HUES64 (cell line): ENCODE data around the gene SSBP2.
A peak's percentile ranks its signal among the peaks of the same experiment; 100 is the strongest.

Experiments
- H3K27ac ChIP-seq: 2 replicates; pipeline ENCODE4 v1.7.0; 2013; ENCODE audit warnings: low read depth, low read length, inconsistent platforms
- H3K27me3 ChIP-seq: 2 replicates; pipeline ENCODE4 v1.6.1; 2013; ENCODE audit warnings: mild to moderate bottlenecking, low read length; ENCODE audit not compliant: insufficient read depth
- H3K36me3 ChIP-seq: 2 replicates; pipeline ENCODE4 v1.6.1; 2013; ENCODE audit warnings: mild to moderate bottlenecking, low read length; ENCODE audit not compliant: insufficient read depth
- H3K4me1 ChIP-seq: 2 replicates; pipeline ENCODE4 v1.6.1; 2013; ENCODE audit warnings: mild to moderate bottlenecking, low read length, moderate library complexity; ENCODE audit not compliant: insufficient read depth
- H3K4me3 ChIP-seq: 2 replicates; pipeline ENCODE4 v1.5.1; 2013; ENCODE audit warnings: mild to moderate bottlenecking, low read length, moderate library complexity
- H3K9ac ChIP-seq: 2 replicates; pipeline ENCODE4 v1.6.1; 2013; ENCODE audit warnings: mild to moderate bottlenecking, low read depth, low read length
- H3K9me3 ChIP-seq: 2 replicates; pipeline ENCODE4 v1.6.1; 2013; ENCODE audit warnings: low read depth, low read length; ENCODE audit not compliant: insufficient read depth
- WGBS: fragments of 150-250, 120-280 bp; methylation state at CpG from one replicate; pipeline ENCODE4 v1.1.7; 2013; ENCODE audit warnings: missing lambda C conversion rate; 5-methylcytosine and 5-hydroxymethylcytosine counted together

The SSBP2 gene

DNA sequence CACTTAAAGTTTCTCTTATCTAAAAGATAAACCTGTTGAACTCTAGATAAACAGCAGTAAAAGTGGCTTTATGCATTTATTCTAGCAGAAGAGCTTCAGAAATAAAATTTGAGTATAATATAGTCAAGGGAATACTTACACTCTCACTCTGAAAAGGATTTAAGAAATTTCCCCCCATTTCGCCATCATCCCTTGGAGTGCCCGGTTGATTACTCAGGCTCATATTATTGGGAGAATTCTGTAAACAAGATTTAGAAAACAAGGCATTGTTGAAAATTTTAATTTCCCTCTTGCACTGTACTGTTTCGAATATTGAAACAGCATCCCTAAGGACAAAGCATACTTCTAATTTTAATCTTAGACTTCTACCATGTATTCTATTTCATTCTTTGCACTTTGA is 322.5 kb downstream of the SSBP2 start:
- Histone ChIP-seq H3K36me3 (no peaks in the 10 kb centered on the region), H3K9ac (no peak overlapping the region), H3K4me1 (peaks cover 11% of the 10 kb centered on the region), H3K9me3 (no peaks in the 10 kb centered on the region), H3K27ac (no peak overlapping the region), H3K4me3 (no peak overlapping the region), H3K27me3 (no peaks in the 10 kb centered on the region)
- 98% methylated on average over 1 of the region's 3 CpGs for WGBS

DNA sequence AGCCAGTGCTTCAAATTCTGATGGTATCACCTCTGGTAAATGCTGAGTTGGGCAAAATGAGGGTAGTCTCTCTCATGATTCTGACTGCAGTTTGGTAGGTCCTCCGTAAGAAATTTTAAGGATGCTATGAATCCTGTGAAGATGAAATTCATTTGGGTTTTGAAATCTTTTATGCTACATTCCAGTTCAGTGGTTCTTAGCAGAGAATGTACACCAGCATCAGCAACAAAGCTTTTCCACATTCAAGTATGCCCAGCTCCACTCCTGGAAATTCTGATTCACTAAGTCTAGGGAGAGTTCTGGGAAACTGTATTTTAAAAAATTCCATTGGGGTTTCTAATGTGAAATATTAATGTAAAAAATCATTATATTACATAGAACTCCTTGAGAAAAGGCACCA is 323.3 kb downstream of the SSBP2 start:
- Histone ChIP-seq H3K9ac (no peak overlapping the region), H3K4me3 (no peak overlapping the region), H3K4me1 (peaks cover 11% of the 10 kb centered on the region), H3K36me3 (no peaks in the 10 kb centered on the region), H3K9me3 (no peaks in the 10 kb centered on the region), H3K27ac (no peak overlapping the region), H3K27me3 (no peaks in the 10 kb centered on the region)
- 97% methylated on average over 1 of the region's 1 CpG for WGBS

DNA sequence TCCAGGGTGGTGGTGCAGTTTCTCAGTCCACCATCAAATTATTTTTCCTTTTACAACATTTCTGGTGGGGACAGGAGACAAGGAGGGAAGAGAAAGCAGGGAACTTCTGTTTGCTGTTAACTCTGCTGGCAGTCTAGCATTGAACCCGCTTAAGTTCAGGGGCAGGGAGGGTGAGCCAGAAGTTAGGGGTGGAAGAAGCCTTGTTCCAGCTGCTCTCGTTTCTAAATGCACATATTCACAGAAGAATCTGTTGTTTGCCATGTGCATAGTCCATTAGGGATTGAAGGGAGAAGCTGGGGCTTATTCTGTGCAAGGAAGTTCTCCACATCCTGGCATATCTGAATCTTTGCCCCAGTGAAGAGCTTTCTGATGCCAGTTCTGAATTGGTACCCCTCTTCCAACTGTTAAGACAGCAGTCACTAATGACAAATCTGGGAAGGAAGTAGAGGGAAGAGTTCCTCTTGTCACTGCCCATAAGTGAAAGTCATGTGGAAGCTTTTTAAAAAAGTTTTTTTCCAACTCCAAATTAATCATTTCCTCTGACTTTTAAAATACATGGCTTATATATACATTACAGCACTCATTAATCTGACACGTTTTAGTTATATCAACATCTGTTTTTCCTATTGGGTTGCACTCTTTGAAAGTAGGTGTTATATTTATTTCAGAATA is 324.4 kb downstream of the SSBP2 start:
- no peaks in the 10 kb centered on the region for H3K36me3 ChIP-seq
- no peak overlapping the region for H3K9ac ChIP-seq
- no peaks in the 10 kb centered on the region for H3K9me3 ChIP-seq
- 99% methylated on average over 2 of the region's 3 CpGs for WGBS
- H3K4me3 ChIP-seq = no peak overlapping the region
- no peaks in the 10 kb centered on the region for H3K27me3 ChIP-seq
- H3K27ac ChIP-seq = no peak overlapping the region
- H3K4me1 ChIP-seq = peaks cover 11% of the 10 kb centered on the region

DNA sequence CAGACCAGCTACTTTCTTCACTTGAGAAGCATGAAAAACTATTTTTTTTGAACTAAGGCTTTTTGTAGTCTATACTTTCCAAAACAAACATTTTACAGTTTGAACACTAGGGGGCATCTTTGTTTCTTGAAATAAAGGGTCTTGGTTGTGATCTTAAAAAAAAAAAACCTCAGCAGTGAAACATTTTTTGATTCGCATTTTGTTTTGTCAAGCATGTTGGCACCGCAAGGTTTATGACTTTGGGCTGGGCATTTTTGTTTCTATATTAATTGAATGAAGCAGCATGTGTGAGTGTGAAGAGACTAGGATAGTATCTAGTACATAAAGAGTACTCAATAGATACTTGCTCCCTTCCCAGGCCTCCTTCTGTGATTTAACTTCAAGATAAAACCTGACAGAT is 325.3 kb downstream of the SSBP2 start:
- Histone ChIP-seq H3K27ac (no peak overlapping the region), H3K9me3 (no peaks in the 10 kb centered on the region), H3K27me3 (no peaks in the 10 kb centered on the region), H3K36me3 (no peaks in the 10 kb centered on the region), H3K9ac (no peak overlapping the region), H3K4me3 (no peak overlapping the region), H3K4me1 (peaks cover 11% of the 10 kb centered on the region)
- 32% methylated on average over 2 of the region's 2 CpGs for WGBS

DNA sequence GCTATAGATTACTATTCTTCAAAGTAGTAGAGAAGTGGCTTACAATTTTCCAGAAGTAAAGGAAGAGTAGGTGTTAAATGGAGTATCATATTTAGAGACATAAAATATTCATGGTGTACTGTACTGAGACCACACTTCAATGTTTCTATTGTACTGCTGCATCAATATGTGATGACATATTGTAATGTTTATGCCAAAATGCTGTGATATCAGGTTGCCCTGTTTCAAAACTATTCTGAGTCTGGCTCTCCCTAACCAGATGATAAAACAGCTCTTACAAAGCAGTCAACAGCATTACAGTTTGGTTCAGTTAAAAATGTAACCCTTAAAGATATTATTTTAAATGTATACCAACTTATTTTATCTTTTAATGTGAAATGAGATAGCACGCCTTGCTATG is 326.2 kb downstream of the SSBP2 start:
- no peak overlapping the region for H3K9ac ChIP-seq
- no peaks in the 10 kb centered on the region for H3K27me3 ChIP-seq
- peaks cover 5% of the 10 kb centered on the region; the same call in 1 of the 2 replicates for H3K36me3 ChIP-seq
- peaks cover 10% of the 10 kb centered on the region for H3K4me1 ChIP-seq
- WGBS = no CpG with 5 or more reads among the region's 1 CpG
- H3K27ac ChIP-seq = no peak overlapping the region
- no peak overlapping the region for H3K4me3 ChIP-seq
- H3K9me3 ChIP-seq = no peaks in the 10 kb centered on the region

DNA sequence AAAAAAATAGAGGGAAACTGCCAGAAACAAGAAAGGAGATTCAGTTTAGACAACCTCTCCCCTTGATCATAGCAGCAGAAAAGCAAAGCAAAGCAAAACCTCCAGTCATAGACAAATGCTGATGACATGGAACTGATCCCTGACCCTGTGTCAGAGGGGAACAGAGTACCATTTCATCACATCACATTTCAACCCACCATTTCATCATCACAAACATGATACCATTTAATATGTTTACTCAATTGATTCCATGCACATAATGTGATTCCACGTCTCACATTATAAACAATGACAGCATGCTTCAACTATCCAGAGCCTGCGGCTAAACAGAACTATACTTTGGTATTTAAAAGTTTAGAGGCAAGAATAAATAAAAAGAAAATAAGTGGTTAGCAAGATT is 328.2 kb downstream of the SSBP2 start:
- 87% methylated on average over 2 of the region's 2 CpGs for WGBS
- Histone ChIP-seq H3K9ac (no peak overlapping the region), H3K36me3 (peaks cover 5% of the 10 kb centered on the region; the same call in 1 of the 2 replicates), H3K9me3 (no peaks in the 10 kb centered on the region), H3K4me3 (no peak overlapping the region), H3K27ac (no peak overlapping the region), H3K4me1 (peaks cover 3% of the 10 kb centered on the region; the same call in 1 of the 2 replicates), H3K27me3 (no peaks in the 10 kb centered on the region)

DNA sequence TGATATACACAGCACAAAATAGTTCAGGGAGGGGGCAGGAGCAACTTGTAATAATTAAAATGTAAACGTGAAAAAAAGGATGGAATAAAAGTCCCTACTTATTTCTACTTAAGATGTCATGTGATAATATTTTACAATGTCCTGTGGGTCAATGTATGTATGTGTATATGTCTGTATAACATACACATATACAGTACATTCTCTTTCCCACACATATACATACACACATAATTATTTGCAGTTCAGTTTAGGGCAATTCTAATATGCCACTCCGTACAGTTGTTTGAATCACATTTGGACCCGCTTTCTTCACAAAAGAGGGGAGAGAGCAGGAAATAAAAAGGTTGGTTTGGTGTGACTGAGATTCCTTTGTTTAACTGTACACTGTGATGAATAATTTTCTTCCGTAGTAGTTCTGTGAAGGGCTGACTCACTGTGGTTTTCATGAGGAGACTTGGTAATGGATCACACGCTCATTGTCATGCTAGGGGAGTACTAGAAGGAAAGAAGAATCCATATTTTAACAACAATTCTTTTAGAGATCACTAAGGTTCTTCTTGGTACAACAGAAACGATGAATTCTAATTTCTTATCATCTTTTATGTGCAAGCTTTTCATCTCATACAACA is 330.7 kb downstream of the SSBP2 start:
- 96% methylated on average over 4 of the region's 6 CpGs for WGBS
- peak overlapping the region; percentile 20; the same call in 1 of the 2 replicates for H3K9ac ChIP-seq
- H3K27me3 ChIP-seq = no peaks in the 10 kb centered on the region
- peaks cover 5% of the 10 kb centered on the region; the same call in 1 of the 2 replicates for H3K36me3 ChIP-seq
- H3K4me1 ChIP-seq = no peaks in the 10 kb centered on the region
- no peak overlapping the region for H3K27ac ChIP-seq
- H3K4me3 ChIP-seq = no peak overlapping the region
- H3K9me3 ChIP-seq = no peaks in the 10 kb centered on the region

DNA sequence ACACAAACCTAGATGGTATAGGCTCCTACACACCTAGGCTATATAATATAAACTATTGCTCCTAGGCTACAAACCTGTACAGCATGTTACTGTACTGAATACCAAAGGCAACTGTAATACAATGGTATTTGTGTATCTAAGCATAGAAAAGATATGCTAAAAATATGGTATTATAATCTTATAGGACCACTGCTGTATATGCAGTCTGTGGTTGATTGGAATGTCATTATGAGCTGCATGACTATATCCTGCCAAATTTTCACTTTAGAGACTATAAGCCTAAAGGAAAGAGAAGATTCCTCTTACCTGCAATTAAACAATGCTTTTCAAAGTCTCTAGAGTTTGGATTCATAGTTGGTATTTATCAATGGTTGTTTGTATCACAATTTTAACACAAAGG is 332.3 kb downstream of the SSBP2 start:
- H3K4me1 ChIP-seq = no peaks in the 10 kb centered on the region

DNA sequence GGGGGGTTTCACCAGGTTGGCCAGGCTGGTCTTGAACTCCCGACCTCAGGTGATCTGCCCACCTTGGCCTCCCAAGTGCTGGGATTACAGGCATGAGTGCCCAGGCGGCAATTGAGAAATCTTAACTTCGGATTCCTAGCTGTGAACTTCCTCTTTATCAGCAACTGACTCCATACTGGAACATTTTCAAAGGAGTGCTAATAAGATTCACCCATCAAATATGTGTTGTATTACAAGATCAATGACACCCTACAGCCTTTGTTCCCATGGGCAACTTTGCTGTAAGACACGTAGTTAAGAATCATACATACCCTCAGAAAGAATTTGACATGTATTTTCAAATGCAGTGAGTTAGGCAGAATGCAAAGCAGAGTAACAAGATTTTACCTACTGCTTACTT is 333.8 kb downstream of the SSBP2 start:
- Histone ChIP-seq H3K27ac (no peak overlapping the region), H3K9ac (no peak overlapping the region), H3K36me3 (peaks cover 5% of the 10 kb centered on the region; the same call in 1 of the 2 replicates), H3K4me1 (no peaks in the 10 kb centered on the region; the same call in 1 of the 2 replicates), H3K9me3 (no peaks in the 10 kb centered on the region), H3K4me3 (no peak overlapping the region), H3K27me3 (no peaks in the 10 kb centered on the region)
- 91% methylated on average over 4 of the region's 4 CpGs for WGBS

More for the DNA sequence above, 332.3 kb downstream of the SSBP2 start:
- no peaks in the 10 kb centered on the region for H3K9me3 ChIP-seq
- H3K36me3 ChIP-seq = peaks cover 5% of the 10 kb centered on the region; the same call in 1 of the 2 replicates
- no peak overlapping the region for H3K4me3 ChIP-seq
- no peak overlapping the region for H3K27ac ChIP-seq
- H3K27me3 ChIP-seq = no peaks in the 10 kb centered on the region
- H3K9ac ChIP-seq = no peak overlapping the region

DNA sequence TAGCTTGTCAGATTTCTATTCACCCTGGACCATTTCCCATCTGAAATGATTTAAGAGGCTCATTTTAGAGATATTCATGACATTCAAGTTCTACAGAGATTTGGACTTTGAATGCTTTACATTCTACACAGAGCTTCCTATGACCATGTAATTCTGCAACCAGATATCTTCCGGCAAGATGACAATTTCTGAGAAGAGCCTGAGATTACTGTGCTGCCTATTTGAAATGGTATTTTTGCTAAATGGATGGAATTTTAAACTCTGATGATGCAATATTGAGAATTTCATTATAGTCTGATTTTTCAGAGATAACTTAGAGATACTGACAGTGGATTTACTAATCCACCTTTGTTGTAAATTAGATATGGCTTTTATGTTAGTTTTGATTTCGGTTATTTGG is 341.0 kb downstream of the SSBP2 start:
- Histone ChIP-seq H3K27ac (no peak overlapping the region), H3K4me3 (no peak overlapping the region), H3K9ac (no peak overlapping the region), H3K4me1 (no peaks in the 10 kb centered on the region; the same call in 1 of the 2 replicates), H3K36me3 (no peaks in the 10 kb centered on the region), H3K27me3 (no peaks in the 10 kb centered on the region), H3K9me3 (no peaks in the 10 kb centered on the region)
- 98% methylated on average over 2 of the region's 2 CpGs for WGBS

DNA sequence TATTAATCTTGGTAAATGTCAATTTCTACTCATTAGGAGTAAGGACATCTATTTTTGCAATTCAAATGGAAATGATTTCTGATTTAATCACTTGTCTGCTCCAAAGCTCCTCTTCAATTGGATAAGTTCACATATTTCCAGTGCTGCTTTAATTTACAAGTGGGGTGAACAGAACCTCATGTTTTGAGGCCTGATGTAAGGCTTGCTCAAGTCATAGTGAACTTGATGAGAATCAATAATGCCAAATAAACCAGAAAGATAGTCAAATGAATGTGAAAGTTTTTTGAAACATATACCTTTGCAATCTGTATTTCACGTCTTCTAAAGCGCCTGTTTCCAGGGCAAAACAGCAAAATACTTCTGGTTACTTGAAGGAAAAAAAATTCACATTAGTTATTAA is 341.5 kb downstream of the SSBP2 start:
- H3K27ac ChIP-seq = no peak overlapping the region
- 100% methylated on average over 2 of the region's 2 CpGs for WGBS
- no peaks in the 10 kb centered on the region; the same call in 1 of the 2 replicates for H3K4me1 ChIP-seq
- H3K36me3 ChIP-seq = no peaks in the 10 kb centered on the region
- H3K27me3 ChIP-seq = no peaks in the 10 kb centered on the region
- no peak overlapping the region for H3K4me3 ChIP-seq
- H3K9ac ChIP-seq = no peak overlapping the region
- H3K9me3 ChIP-seq = no peaks in the 10 kb centered on the region
